RWPE2 (cell line): ENCODE results near the gene RNF135.

Experiments
- ATAC-seq: fragments of 200-7000 bp; cut with Tn5 transposase; 3 replicates; pipeline ENCODE4 v1.9.1; 2021; ENCODE audit warnings: low read depth
- DNase-seq: peaks from one replicate; pipeline ENCODE4 v3.0.0-alpha.2; 2020; ENCODE audit warnings: low spot score
- H3K27ac ChIP-seq: fragments of 450-650 bp; 2 replicates; pipeline ENCODE4 v1.5.1; 2017; ENCODE audit warnings: mild to moderate bottlenecking; ENCODE audit not compliant: poor library complexity, severe bottlenecking
- H3K27me3 ChIP-seq: fragments of 250-450 bp; sonication (Bioruptor Pico); 2 replicates; pipeline ENCODE4 v1.5.1; 2021; ENCODE audit warnings: mild to moderate bottlenecking, moderate library complexity; ENCODE audit not compliant: insufficient read depth, poor library complexity, severe bottlenecking
- H3K36me3 ChIP-seq: fragments of 250-450 bp; sonication (Bioruptor Pico); 2 replicates; pipeline ENCODE4 v1.5.1; 2020; ENCODE audit warnings: low read depth, mild to moderate bottlenecking, moderate library complexity
- H3K4me1 ChIP-seq: fragments of 250-450 bp; sonication (Bioruptor Pico); 2 replicates; pipeline ENCODE4 v1.5.1; 2021; ENCODE audit warnings: mild to moderate bottlenecking, moderate library complexity; ENCODE audit not compliant: insufficient read depth, poor library complexity, severe bottlenecking
- H3K4me3 ChIP-seq: fragments of 250-450 bp; sonication (Bioruptor Pico); 2 replicates; pipeline ENCODE4 v1.5.1; 2021; ENCODE audit warnings: mild to moderate bottlenecking, moderate library complexity; ENCODE audit not compliant: severe bottlenecking
- H3K9me3 ChIP-seq: fragments of 250-450 bp; sonication (Bioruptor Pico); 2 replicates; pipeline ENCODE4 v1.5.1; 2021; ENCODE audit warnings: mild to moderate bottlenecking, moderate library complexity; ENCODE audit not compliant: severe bottlenecking
- TF ChIP-seq, protein P1 (sequence below): fragments of 450-650 bp; IDR thresholded peaks from one replicate; pipeline ENCODE4 v1.5.1; 2017; ENCODE audit warnings: mild to moderate bottlenecking, moderate library complexity; ENCODE audit not compliant: poor library complexity, severe bottlenecking

Gene RNF135, protein sequence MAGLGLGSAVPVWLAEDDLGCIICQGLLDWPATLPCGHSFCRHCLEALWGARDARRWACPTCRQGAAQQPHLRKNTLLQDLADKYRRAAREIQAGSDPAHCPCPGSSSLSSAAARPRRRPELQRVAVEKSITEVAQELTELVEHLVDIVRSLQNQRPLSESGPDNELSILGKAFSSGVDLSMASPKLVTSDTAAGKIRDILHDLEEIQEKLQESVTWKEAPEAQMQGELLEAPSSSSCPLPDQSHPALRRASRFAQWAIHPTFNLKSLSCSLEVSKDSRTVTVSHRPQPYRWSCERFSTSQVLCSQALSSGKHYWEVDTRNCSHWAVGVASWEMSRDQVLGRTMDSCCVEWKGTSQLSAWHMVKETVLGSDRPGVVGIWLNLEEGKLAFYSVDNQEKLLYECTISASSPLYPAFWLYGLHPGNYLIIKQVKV

DNA sequence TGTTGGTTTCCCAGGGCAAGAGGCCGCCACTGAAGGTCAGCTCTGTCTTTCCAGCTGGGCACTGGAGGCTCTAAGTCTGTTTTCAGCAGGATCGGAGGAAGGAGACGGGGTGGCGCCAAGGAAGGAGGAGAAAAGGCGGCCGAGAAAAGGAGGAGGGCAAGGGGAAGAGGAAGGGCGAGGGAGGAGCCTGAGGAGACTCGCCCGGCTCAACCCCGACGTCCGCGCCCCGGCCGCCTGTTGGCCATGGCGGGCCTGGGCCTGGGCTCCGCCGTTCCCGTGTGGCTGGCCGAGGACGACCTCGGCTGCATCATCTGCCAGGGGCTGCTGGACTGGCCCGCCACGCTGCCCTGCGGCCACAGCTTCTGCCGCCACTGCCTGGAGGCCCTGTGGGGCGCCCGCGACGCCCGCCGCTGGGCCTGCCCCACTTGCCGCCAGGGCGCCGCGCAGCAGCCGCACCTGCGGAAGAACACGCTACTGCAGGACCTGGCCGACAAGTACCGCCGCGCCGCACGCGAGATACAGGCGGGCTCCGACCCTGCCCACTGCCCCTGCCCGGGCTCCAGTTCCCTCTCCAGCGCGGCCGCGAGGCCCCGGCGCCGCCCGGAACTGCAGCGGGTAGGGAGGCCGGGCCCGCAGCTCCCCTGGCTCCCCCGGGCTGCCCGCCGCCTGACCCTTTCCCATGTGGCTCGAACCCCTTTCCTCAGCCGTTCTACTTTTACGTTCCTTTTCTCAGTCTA is at the start of gene RNF135:
Gene RNF135 (plus strand): TSS at position 209 of the 737 bp plus-strand sequence. CDS start 35 bp downstream, at position 244.
- Histone ChIP-seq H3K36me3 (peaks cover 9% of the 10 kb centered on the region), H3K27me3 (no peaks in the 10 kb centered on the region), H3K4me1 (peaks cover 3% of the 10 kb centered on the region), H3K4me3 (peak within 1 kb of the TSS; percentile 59), H3K27ac (peak within 1 kb of the TSS; percentile 81), H3K9me3 (no peaks in the 10 kb centered on the region)
- peak; percentile 84 for DNase-seq
- TF ChIP-seq, protein P1, sequence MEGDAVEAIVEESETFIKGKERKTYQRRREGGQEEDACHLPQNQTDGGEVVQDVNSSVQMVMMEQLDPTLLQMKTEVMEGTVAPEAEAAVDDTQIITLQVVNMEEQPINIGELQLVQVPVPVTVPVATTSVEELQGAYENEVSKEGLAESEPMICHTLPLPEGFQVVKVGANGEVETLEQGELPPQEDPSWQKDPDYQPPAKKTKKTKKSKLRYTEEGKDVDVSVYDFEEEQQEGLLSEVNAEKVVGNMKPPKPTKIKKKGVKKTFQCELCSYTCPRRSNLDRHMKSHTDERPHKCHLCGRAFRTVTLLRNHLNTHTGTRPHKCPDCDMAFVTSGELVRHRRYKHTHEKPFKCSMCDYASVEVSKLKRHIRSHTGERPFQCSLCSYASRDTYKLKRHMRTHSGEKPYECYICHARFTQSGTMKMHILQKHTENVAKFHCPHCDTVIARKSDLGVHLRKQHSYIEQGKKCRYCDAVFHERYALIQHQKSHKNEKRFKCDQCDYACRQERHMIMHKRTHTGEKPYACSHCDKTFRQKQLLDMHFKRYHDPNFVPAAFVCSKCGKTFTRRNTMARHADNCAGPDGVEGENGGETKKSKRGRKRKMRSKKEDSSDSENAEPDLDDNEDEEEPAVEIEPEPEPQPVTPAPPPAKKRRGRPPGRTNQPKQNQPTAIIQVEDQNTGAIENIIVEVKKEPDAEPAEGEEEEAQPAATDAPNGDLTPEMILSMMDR: peak; percentile 4
- ATAC-seq: peak; percentile 92

- H3K27ac ChIP-seq: no peak within 1 kb of the TSS
- H3K4me1 ChIP-seq: no peaks in the 10 kb centered on the region
- no peaks in the 10 kb centered on the region for H3K9me3 ChIP-seq
- H3K27me3 ChIP-seq: peaks cover 35% of the 10 kb centered on the region
- H3K36me3 ChIP-seq: no peaks in the 10 kb centered on the region
- peak; percentile 82 for ATAC-seq
- peak within 1 kb of the TSS; percentile 27 for H3K4me3 ChIP-seq
- TF ChIP-seq, protein P1: no peak
- no peak for DNase-seq
Measured at GRCh38 chr17:30921544-30922196, 49.2 kb upstream of the RNF135 start, which contains the start of gene ADAP2. Gene ADAP2, plus strand, starts transcription at chr17:30921945. Its CDS starts 70 bp downstream, at chr17:30922015.

GRCh38 chr17:30922235-30923030 is 48.4 kb upstream of the RNF135 start:
- H3K27ac ChIP-seq: no peak overlapping the region

DNA sequence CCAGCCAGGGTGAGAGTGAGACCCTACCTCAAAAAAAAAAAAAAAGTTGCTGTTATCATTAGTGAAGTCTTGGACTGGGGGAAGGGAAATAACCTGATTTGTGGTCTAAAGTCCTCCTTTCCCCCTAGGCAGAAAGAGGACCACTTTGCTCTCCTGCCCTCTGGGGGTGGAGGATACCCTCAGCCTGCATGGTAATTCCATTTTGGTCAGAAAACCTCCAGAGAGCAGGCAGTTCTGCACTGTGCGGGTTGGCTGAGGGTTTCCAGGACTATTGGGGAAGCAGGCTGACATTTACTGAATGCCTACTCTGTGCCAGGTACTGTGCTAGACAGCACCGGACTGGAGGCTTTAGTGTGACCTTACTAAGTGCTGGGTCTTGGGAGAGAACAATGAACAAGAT is 46.5 kb upstream of the RNF135 start:
- ATAC-seq: no peak
- no peak for DNase-seq
- Histone ChIP-seq H3K27ac (no peak overlapping the region), H3K4me1 (no peaks in the 10 kb centered on the region), H3K9me3 (no peaks in the 10 kb centered on the region), H3K36me3 (no peaks in the 10 kb centered on the region), H3K4me3 (no peak overlapping the region), H3K27me3 (peaks cover 35% of the 10 kb centered on the region)
- TF ChIP-seq, protein P1: no peak

More at GRCh38 chr17:30922235-30923030, 48.4 kb upstream of the RNF135 start:
- Histone ChIP-seq H3K36me3 (no peaks in the 10 kb centered on the region), H3K9me3 (no peaks in the 10 kb centered on the region), H3K4me3 (peak overlapping the region; percentile 27), H3K27me3 (peaks cover 35% of the 10 kb centered on the region), H3K4me1 (no peaks in the 10 kb centered on the region)
- TF ChIP-seq, protein P1: no peak
- DNase-seq (no peak), ATAC-seq (peak; percentile 48)
